ENCODE results near the gene DPH5.

The DPH5 gene

DNA sequence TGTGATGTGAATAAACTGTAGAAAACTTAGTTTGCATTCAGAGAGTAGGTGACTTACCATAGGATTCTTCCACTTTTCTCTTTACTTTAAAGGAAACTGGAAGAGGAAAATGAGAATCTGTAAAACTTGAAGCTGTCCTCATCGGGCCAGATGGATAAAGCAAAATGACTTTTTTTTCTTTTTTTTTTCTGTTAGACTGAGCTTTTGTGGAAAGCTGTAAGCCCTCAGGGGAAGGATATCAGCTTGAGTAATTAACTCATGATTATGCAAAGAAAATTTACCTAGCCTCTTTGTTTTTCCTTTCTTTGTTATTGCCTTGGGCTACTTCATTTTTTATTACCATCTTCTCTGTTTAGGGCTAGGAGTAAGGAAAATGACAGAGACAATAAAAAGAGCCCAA lies 53.4 kb downstream of the DPH5 start:
- H3K79me2 ChIP-seq (ENCODE audit: low read length): no peaks in the 10 kb centered on the region
- TF ChIP-seq, protein P1, sequence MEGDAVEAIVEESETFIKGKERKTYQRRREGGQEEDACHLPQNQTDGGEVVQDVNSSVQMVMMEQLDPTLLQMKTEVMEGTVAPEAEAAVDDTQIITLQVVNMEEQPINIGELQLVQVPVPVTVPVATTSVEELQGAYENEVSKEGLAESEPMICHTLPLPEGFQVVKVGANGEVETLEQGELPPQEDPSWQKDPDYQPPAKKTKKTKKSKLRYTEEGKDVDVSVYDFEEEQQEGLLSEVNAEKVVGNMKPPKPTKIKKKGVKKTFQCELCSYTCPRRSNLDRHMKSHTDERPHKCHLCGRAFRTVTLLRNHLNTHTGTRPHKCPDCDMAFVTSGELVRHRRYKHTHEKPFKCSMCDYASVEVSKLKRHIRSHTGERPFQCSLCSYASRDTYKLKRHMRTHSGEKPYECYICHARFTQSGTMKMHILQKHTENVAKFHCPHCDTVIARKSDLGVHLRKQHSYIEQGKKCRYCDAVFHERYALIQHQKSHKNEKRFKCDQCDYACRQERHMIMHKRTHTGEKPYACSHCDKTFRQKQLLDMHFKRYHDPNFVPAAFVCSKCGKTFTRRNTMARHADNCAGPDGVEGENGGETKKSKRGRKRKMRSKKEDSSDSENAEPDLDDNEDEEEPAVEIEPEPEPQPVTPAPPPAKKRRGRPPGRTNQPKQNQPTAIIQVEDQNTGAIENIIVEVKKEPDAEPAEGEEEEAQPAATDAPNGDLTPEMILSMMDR (IDR thresholded peaks at IDR 0.05; ENCODE audit: low read depth, low read length): no peak
- no peak for TF ChIP-seq EZH2phosphoT487 (IDR thresholded peaks at IDR 0.05; ENCODE audit: low read depth)
- H3K36me3 ChIP-seq (replicated peaks; ENCODE audit: low read depth, low read length): peaks cover 8% of the 10 kb centered on the region
- H3K9ac ChIP-seq (ENCODE audit: low read length): no peak overlapping the region
- H4K20me1 ChIP-seq (ENCODE audit: insufficient read depth, low read length): no peaks in the 10 kb centered on the region
- H2AFZ ChIP-seq (ENCODE audit: low read depth, low read length): no peak overlapping the region
- H3K27ac ChIP-seq (ENCODE audit: low read length): no peak overlapping the region
- H3K4me1 ChIP-seq (ENCODE audit: low read length): no peaks in the 10 kb centered on the region
- no peaks in the 10 kb centered on the region for H3K9me3 ChIP-seq (ENCODE audit: insufficient read depth, low read length)
- H3K27me3 ChIP-seq (ENCODE audit: low read depth, low read length): no peaks in the 10 kb centered on the region
- no peak overlapping the region for H3K4me3 ChIP-seq (ENCODE audit: low read length)
- no peak overlapping the region for H3K4me2 ChIP-seq (ENCODE audit: low read length)

DNA sequence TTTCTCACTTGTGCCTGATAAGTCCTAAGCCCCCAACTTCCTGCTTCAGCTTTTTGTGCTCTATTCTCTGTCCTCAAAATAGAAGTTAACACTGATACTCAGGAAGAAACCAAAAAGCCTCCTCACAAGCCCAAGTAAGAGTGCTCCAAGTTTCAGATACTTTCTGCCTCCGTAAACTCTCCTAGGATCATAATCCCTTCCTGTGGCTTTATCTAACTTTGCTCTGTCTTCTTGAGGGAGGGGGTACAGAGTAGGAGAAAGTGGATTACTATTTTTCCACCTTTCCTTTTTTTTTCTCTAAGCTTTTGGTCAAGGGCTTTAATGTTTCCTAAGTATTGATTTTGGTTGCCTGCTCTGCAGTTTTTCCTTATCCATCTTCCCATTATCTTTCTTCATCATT lies 54.6 kb downstream of the DPH5 start:
- Histone ChIP-seq H3K4me1 (ENCODE audit: low read length) (no peaks in the 10 kb centered on the region), H3K36me3 (replicated peaks; ENCODE audit: low read depth, low read length) (peaks cover 11% of the 10 kb centered on the region), H3K9me3 (ENCODE audit: insufficient read depth, low read length) (no peaks in the 10 kb centered on the region), H3K27me3 (ENCODE audit: low read depth, low read length) (no peaks in the 10 kb centered on the region), H4K20me1 (ENCODE audit: insufficient read depth, low read length) (no peaks in the 10 kb centered on the region), H3K4me3 (ENCODE audit: low read length) (no peak overlapping the region), H2AFZ (ENCODE audit: low read depth, low read length) (no peak overlapping the region), H3K27ac (ENCODE audit: low read length) (no peak overlapping the region), H3K9ac (ENCODE audit: low read length) (no peak overlapping the region), H3K79me2 (ENCODE audit: low read length) (no peaks in the 10 kb centered on the region), H3K4me2 (ENCODE audit: low read length) (no peak overlapping the region)
- no peak for TF ChIP-seq EZH2phosphoT487 (IDR thresholded peaks at IDR 0.05; ENCODE audit: low read depth)
- TF ChIP-seq, protein P1 (IDR thresholded peaks at IDR 0.05; ENCODE audit: low read depth, low read length): no peak

DNA sequence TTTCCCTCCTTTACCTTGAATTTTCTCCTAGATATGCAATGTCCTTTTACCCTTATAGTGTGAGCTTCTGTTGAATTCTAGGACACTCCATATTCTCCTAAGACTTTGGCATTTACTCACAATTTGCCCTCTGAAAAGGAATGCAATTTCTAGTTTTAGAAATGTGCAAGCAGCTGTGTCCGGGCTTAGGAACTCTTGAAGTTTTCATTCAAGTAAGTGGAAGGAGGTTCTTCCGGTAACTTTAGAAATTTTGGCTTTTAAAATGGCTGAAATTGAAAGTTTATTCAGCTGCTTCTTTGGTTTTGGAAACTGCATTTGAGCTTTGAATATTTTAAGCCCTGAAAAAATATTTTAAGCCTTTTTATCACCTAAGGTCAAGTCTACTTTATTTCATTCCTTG lies 56.3 kb downstream of the DPH5 start:
- no peak overlapping the region for H2AFZ ChIP-seq (ENCODE audit: low read depth, low read length)
- no peaks in the 10 kb centered on the region for H4K20me1 ChIP-seq (ENCODE audit: insufficient read depth, low read length)
- H3K36me3 ChIP-seq (replicated peaks; ENCODE audit: low read depth, low read length): peaks cover 7% of the 10 kb centered on the region
- no peaks in the 10 kb centered on the region for H3K4me1 ChIP-seq (ENCODE audit: low read length)
- H3K4me3 ChIP-seq (ENCODE audit: low read length): no peak overlapping the region
- H3K79me2 ChIP-seq (ENCODE audit: low read length): no peaks in the 10 kb centered on the region
- TF ChIP-seq EZH2phosphoT487 (IDR thresholded peaks at IDR 0.05; ENCODE audit: low read depth): no peak
- TF ChIP-seq, protein P1 (IDR thresholded peaks at IDR 0.05; ENCODE audit: low read depth, low read length): no peak
- no peak overlapping the region for H3K9ac ChIP-seq (ENCODE audit: low read length)
- H3K4me2 ChIP-seq (ENCODE audit: low read length): no peak overlapping the region
- no peak overlapping the region for H3K27ac ChIP-seq (ENCODE audit: low read length)
- no peaks in the 10 kb centered on the region for H3K9me3 ChIP-seq (ENCODE audit: insufficient read depth, low read length)
- no peaks in the 10 kb centered on the region for H3K27me3 ChIP-seq (ENCODE audit: low read depth, low read length)

- Histone ChIP-seq H3K27ac (ENCODE audit: low read length) (no peak overlapping the region), H3K4me2 (ENCODE audit: low read length) (no peak overlapping the region), H3K4me1 (ENCODE audit: low read length) (no peaks in the 10 kb centered on the region), H3K9ac (ENCODE audit: low read length) (no peak overlapping the region), H2AFZ (ENCODE audit: low read depth, low read length) (no peak overlapping the region), H3K36me3 (replicated peaks; ENCODE audit: low read depth, low read length) (peaks cover 7% of the 10 kb centered on the region), H4K20me1 (ENCODE audit: insufficient read depth, low read length) (no peaks in the 10 kb centered on the region), H3K9me3 (ENCODE audit: insufficient read depth, low read length) (no peaks in the 10 kb centered on the region), H3K4me3 (ENCODE audit: low read length) (no peak overlapping the region), H3K27me3 (ENCODE audit: low read depth, low read length) (no peaks in the 10 kb centered on the region), H3K79me2 (ENCODE audit: low read length) (no peaks in the 10 kb centered on the region)
- TF ChIP-seq EZH2phosphoT487 (IDR thresholded peaks at IDR 0.05; ENCODE audit: low read depth): no peak
- TF ChIP-seq, protein P1 (IDR thresholded peaks at IDR 0.05; ENCODE audit: low read depth, low read length): no peak
These were observed 57.0 kb downstream of the DPH5 start for GRCh38 chr1:100968621-100969020.
